Natural killer cell (primary cell): ENCODE measurements around the gene CDKAL1. TPM values are rescaled to one million over a fixed set of nuclear protein-coding genes. Genes with fewer than 3 reads are reported as not detected.

Experiments used
- ATAC-seq, 3 donors: fragments of 150-1000 bp in 2 of 3; fragments of 200-7000 bp in 1 of 3; cut with Tn5 transposase; 1 replicate in 1 of 3; 2 replicates in 2 of 3; pipeline ENCODE4 v1.10.0; 2021; ENCODE audit warnings: mild to moderate bottlenecking in 2 of 3, moderate library complexity in 2 of 3
- DNase-seq, 2 donors: peaks; one replicate each; pipeline versions ENCODE4 v3.0.0 to v3.0.0-alpha.2; 2013 to 2021; ENCODE audit warnings: mixed read lengths in 1 of 2
- H3K27ac ChIP-seq: one replicate; pipeline ENCODE4 v1.5.1; 2013; ENCODE audit warnings: mild to moderate bottlenecking, low read length
- H3K27me3 ChIP-seq: one replicate; pipeline ENCODE4 v1.6.1; 2013; ENCODE audit warnings: low read length; ENCODE audit not compliant: control insufficient read depth, insufficient read depth
- H3K36me3 ChIP-seq: one replicate; pipeline ENCODE4 v1.6.1; 2013; ENCODE audit warnings: low read length; ENCODE audit not compliant: control insufficient read depth, insufficient read depth
- H3K4me1 ChIP-seq: one replicate; pipeline ENCODE4 v1.6.1; 2013; ENCODE audit warnings: low read length; ENCODE audit not compliant: control insufficient read depth, insufficient read depth
- H3K4me3 ChIP-seq: one replicate; pipeline ENCODE4 v1.5.1; 2013; ENCODE audit warnings: low read length
- H3K9me3 ChIP-seq: one replicate; pipeline ENCODE4 v1.6.1; 2013; ENCODE audit warnings: low read length; ENCODE audit not compliant: control insufficient read depth, insufficient read depth
- H3K27ac Mint-ChIP-seq, 2 donors: one replicate each; pipeline ENCODE4 v1.8.0; 2022; ENCODE audit warnings: mild to moderate bottlenecking in 2 of 2, mixed read lengths in 2 of 2, moderate library complexity in 1 of 2
- H3K27me3 Mint-ChIP-seq, 2 donors: one replicate each; pipeline ENCODE4 v1.8.0; 2022; ENCODE audit warnings: low read depth in 2 of 2, mixed read lengths in 2 of 2
- H3K36me3 Mint-ChIP-seq: one replicate; pipeline ENCODE4 v1.8.0; 2022; ENCODE audit warnings: mixed read lengths
- H3K4me1 Mint-ChIP-seq, 2 donors: one replicate each; pipeline ENCODE4 v1.8.0; 2022; ENCODE audit warnings: mixed read lengths in 2 of 2
- H3K4me3 Mint-ChIP-seq: one replicate; pipeline ENCODE4 v1.8.0; 2022; ENCODE audit warnings: mild to moderate bottlenecking, moderate library complexity, mixed read lengths
- H3K9me3 Mint-ChIP-seq, 2 donors: one replicate each; pipeline ENCODE4 v1.8.0; 2022; ENCODE audit warnings: mixed read lengths in 2 of 2
- WGBS: methylation state at CpG from one replicate; pipeline ENCODE4 v1.1.7; 2013; ENCODE audit warnings: missing lambda C conversion rate; ENCODE audit not compliant: insufficient coverage; 5-methylcytosine and 5-hydroxymethylcytosine counted together
- intact Hi-C: fragments of 100-400 bp; cut with micrococcal nuclease; formaldehyde crosslinking; loops from one replicate; pipeline ENCODE4 v1.14.2; 2022
- total RNA-seq, 4 donors: library from RNA; stranded (reverse); fragments of 120-200 nt in 1 of 4; gene quantifications; one replicate each; pipeline versions ENCODE4 v1.2.3 to v1.2.4, GENCODE V29; 2013 to 2022
- TF ChIP-seq, protein P1 (sequence below): fragments of 200-600 bp; IDR thresholded peaks from one replicate; pipeline ENCODE4 v1.8.0; 2022; ENCODE audit warnings: antibody characterized with exemption

Gene CDKAL1
- total RNA-seq, 3 donors from 2014 or later (not counting 1 experiment from before 2014, with no cell fraction given), result 26.0 to 32.8 (median 28.9) TPM

DNA sequence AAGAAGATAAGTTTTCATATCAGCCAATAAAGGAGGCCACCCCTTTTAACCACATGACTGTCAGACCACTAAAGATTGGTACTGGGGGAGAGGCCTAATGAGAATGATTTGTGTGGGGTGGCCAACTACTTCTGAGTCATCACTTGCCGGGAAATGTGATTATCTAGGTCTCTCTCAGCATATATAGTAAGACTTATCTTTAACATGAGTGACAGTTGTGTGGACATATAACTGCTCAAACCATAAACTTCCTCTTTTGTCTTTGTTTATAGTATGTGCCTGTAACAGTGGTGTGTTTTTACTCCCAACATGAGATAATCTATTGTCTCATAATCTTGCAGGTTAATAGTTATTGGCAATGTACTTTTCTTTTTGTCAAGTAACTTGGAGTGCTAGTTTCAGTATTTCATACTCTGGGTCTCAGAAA lies 312.4 kb downstream of the CDKAL1 start:
- Mint-ChIP-seq H3K4me3 (no peak overlapping the region), H3K27ac (no peak overlapping the region), H3K4me1 (peaks cover 7 to 11% of the 10 kb centered on the region in 2 donors), H3K9me3 (no peaks in the 10 kb centered on the region), H3K27me3 (no peaks in the 10 kb centered on the region), H3K36me3 (no peaks in the 10 kb centered on the region)
- Histone ChIP-seq H3K36me3 (no peaks in the 10 kb centered on the region), H3K4me3 (no peak overlapping the region), H3K9me3 (no peaks in the 10 kb centered on the region), H3K27ac (no peak overlapping the region), H3K4me1 (no peaks in the 10 kb centered on the region), H3K27me3 (no peaks in the 10 kb centered on the region)
- TF ChIP-seq, protein P1, sequence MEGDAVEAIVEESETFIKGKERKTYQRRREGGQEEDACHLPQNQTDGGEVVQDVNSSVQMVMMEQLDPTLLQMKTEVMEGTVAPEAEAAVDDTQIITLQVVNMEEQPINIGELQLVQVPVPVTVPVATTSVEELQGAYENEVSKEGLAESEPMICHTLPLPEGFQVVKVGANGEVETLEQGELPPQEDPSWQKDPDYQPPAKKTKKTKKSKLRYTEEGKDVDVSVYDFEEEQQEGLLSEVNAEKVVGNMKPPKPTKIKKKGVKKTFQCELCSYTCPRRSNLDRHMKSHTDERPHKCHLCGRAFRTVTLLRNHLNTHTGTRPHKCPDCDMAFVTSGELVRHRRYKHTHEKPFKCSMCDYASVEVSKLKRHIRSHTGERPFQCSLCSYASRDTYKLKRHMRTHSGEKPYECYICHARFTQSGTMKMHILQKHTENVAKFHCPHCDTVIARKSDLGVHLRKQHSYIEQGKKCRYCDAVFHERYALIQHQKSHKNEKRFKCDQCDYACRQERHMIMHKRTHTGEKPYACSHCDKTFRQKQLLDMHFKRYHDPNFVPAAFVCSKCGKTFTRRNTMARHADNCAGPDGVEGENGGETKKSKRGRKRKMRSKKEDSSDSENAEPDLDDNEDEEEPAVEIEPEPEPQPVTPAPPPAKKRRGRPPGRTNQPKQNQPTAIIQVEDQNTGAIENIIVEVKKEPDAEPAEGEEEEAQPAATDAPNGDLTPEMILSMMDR, result no peak
- ATAC-seq, result peak in 1 of 3 donors; percentile 50
- DNase-seq, result no peak
- intact Hi-C loops, result no loop called here
- WGBS, result no CpG with 5 or more reads among the region's 1 CpG

DNA sequence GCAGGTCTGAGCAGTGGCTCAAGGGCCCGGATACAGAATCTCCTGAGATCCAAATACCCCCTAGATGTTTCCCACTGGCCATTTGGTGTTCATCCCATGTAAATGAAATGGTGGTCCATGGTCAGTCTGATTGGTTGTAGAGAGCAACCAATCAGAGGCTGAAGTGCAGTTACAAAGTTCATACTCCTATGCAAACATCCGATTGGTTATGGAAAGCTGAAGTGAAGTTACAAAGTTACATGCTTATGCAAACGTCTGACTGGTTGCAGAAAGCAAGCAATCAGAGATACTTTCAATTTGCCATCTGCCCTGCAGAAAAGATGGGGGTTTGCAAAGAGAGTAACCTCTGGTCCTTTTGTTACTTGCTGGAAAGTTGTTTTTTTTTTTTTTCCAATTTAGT lies 313.6 kb downstream of the CDKAL1 start:
- Mint-ChIP-seq H3K36me3 (no peaks in the 10 kb centered on the region), H3K4me1 (peaks cover 7 to 11% of the 10 kb centered on the region in 2 donors), H3K27ac (no peak overlapping the region), H3K9me3 (no peaks in the 10 kb centered on the region), H3K4me3 (no peak overlapping the region), H3K27me3 (no peaks in the 10 kb centered on the region)
- no peak for ATAC-seq
- Histone ChIP-seq H3K27me3 (no peaks in the 10 kb centered on the region), H3K4me3 (no peak overlapping the region), H3K4me1 (no peaks in the 10 kb centered on the region), H3K27ac (no peak overlapping the region), H3K36me3 (no peaks in the 10 kb centered on the region), H3K9me3 (no peaks in the 10 kb centered on the region)
- no peak for DNase-seq
- intact Hi-C loops, result no loop called here
- TF ChIP-seq, protein P1, result no peak
- WGBS, result 89% methylated on average over 2 of the region's 3 CpGs

DNA sequence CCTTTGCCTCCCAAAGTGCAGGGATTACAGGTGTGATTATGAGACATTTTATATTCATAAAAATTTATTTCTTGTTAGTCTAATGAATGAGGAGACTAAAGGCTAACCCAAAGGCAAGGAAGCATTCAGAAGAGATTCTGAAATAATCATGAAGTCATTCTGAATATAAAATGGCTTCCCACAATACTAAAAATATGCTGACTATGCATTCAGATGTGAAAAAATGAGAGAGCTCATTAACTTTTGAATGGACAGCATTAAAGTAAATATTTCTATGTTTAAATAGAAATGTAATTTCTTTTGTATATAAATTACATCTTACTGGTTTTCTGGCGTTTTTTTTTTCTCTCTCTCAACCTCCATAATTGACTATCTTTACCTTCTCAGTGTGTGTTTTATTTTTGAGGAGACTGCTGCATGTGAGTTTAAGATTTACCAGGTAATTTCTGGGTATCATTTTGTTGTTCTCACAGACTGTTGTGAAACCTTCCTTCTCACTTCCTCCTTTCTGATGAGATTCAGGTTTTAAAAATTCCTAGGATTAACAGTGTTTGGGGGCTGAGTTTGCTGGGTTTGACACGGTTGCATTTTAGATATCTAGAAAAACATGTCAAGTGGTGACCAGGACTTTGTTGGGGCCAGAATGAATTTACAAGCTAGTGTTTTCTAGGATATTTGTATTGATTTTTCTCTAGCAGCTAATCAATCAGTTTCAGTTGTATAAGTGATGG lies 316.6 kb downstream of the CDKAL1 start:
- Mint-ChIP-seq H3K9me3 (no peaks in the 10 kb centered on the region), H3K4me3 (no peak overlapping the region), H3K4me1 (peaks cover 7 to 11% of the 10 kb centered on the region in 2 donors), H3K36me3 (no peaks in the 10 kb centered on the region), H3K27ac (no peak overlapping the region), H3K27me3 (no peaks in the 10 kb centered on the region)
- TF ChIP-seq, protein P1, result no peak
- no peak for ATAC-seq
- Histone ChIP-seq H3K9me3 (no peaks in the 10 kb centered on the region), H3K4me1 (no peaks in the 10 kb centered on the region), H3K27me3 (no peaks in the 10 kb centered on the region), H3K36me3 (no peaks in the 10 kb centered on the region), H3K4me3 (no peak overlapping the region), H3K27ac (no peak overlapping the region)
- 86% methylated on average over 1 of the region's 2 CpGs for WGBS
- no peak for DNase-seq
- intact Hi-C loops, result no loop called here

DNA sequence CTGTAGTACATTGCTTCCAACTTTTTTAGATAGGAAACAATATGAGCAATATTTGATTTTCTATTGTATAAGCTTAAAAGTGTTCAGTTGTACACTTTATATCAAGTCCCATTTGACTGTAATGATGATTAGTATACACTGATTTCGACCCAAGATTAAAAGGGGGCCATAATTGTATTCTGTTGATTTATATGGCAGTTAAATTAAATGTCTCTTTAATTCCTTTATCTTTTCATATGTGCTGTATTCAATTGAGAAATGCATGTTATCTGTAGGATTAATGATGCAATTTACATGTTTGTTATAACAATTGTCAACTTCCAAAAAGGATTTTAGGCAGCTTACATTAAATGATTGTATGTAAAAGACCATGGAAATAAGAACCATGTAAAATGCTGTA lies 317.5 kb downstream of the CDKAL1 start:
- H3K4me1 Mint-ChIP-seq, result peaks cover under 1 to 4% of the 10 kb centered on the region in 2 donors
- DNase-seq, result no peak
- no peak overlapping the region for H3K27ac Mint-ChIP-seq
- intact Hi-C loops, result no loop called here
- no peaks in the 10 kb centered on the region for H3K36me3 Mint-ChIP-seq
- Histone ChIP-seq H3K36me3 (no peaks in the 10 kb centered on the region), H3K9me3 (no peaks in the 10 kb centered on the region), H3K4me3 (no peak overlapping the region), H3K4me1 (no peaks in the 10 kb centered on the region), H3K27ac (no peak overlapping the region), H3K27me3 (no peaks in the 10 kb centered on the region)
- H3K9me3 Mint-ChIP-seq, result no peaks in the 10 kb centered on the region
- no CpG with 5 or more reads among the region's 1 CpG for WGBS
- TF ChIP-seq, protein P1, result no peak
- no peaks in the 10 kb centered on the region for H3K27me3 Mint-ChIP-seq
- no peak overlapping the region for H3K4me3 Mint-ChIP-seq
- no peak for ATAC-seq
